ENCODE data around the gene FGFRL1. TPM values are rescaled to one million over a fixed set of nuclear protein-coding genes. Genes with fewer than 3 reads are reported as not detected.

Gene FGFRL1
- total RNA-seq, 1 experiment from 2014 or later: 59.5 TPM

GRCh38 chr4:1023895-1024740 is 12.7 kb downstream of the FGFRL1 start:
- no TSS peak for BruUV-seq (replicated peaks)
- no peak overlapping the region for H3K4me3 ChIP-seq
- no peaks in the 10 kb centered on the region for H3K4me1 ChIP-seq (replicated peaks; ENCODE audit: insufficient read depth)
- CTCF ChIA-PET: no interaction called here
- no peak overlapping the region for H2AFZ ChIP-seq
- intact Hi-C loops (cut with micrococcal nuclease; ENCODE audit: unreplicated experiment): no loop called here
- H3K27ac ChIP-seq: no peak overlapping the region
- H4K20me1 ChIP-seq (ENCODE audit: insufficient read depth): peaks cover 7% of the 10 kb centered on the region; the same call in 1 of the 2 replicates
- H3F3A ChIP-seq (ENCODE audit: insufficient read depth, low read depth): peaks cover 20% of the 10 kb centered on the region; the same call in 1 of the 2 replicates
- DNase-seq: no peak
- POLR2A ChIA-PET (ENCODE audit: unreplicated experiment): no interaction called here
- no peaks in the 10 kb centered on the region for H3K9me2 ChIP-seq (ENCODE audit: insufficient read depth)
- no peak overlapping the region for H3K4me2 ChIP-seq
- no peak for TF ChIP-seq EZH2 (IDR thresholded peaks at IDR 0.05; ENCODE audit: low read depth)
- no peak for TF ChIP-seq CTCF (conservative IDR thresholded peaks at IDR 0.05)
- H3K79me2 ChIP-seq (ENCODE audit: low read depth): no peaks in the 10 kb centered on the region
- H3K36me3 ChIP-seq (ENCODE audit: low read depth): no peaks in the 10 kb centered on the region
- no peaks in the 10 kb centered on the region for H3K9me3 ChIP-seq (ENCODE audit: insufficient read depth, low read depth)
- H3K27me3 ChIP-seq (ENCODE audit: insufficient read depth, low read depth): no peaks in the 10 kb centered on the region

- no peaks in the 10 kb centered on the region for H3K9me2 ChIP-seq (ENCODE audit: insufficient read depth)
- no peaks in the 10 kb centered on the region for H3K4me1 ChIP-seq (replicated peaks; ENCODE audit: insufficient read depth)
- no peak overlapping the region for H2AFZ ChIP-seq
- H3K27ac ChIP-seq: no peak overlapping the region
- H3K9me3 ChIP-seq (ENCODE audit: insufficient read depth, low read depth): no peaks in the 10 kb centered on the region
- ChIA-PET POLR2A (ENCODE audit: unreplicated experiment) (no interaction called here), CTCF (no interaction called here)
- no peak overlapping the region for H3K4me2 ChIP-seq
- no peaks in the 10 kb centered on the region for H3K79me2 ChIP-seq (ENCODE audit: low read depth)
- intact Hi-C loops (cut with micrococcal nuclease; ENCODE audit: unreplicated experiment): no loop called here
- TF ChIP-seq EZH2 (IDR thresholded peaks at IDR 0.05; ENCODE audit: low read depth) (no peak), CTCF (conservative IDR thresholded peaks at IDR 0.05) (no peak)
- H3K27me3 ChIP-seq (ENCODE audit: insufficient read depth, low read depth): no peaks in the 10 kb centered on the region
- no peak overlapping the region for H3K4me3 ChIP-seq
- no peak for DNase-seq
- BruUV-seq (replicated peaks): TSS peak; percentile 38
- H4K20me1 ChIP-seq (ENCODE audit: insufficient read depth): peaks cover 7% of the 10 kb centered on the region; the same call in 1 of the 2 replicates
- no peaks in the 10 kb centered on the region for H3K36me3 ChIP-seq (ENCODE audit: low read depth)
- peaks cover 20% of the 10 kb centered on the region; the same call in 1 of the 2 replicates for H3F3A ChIP-seq (ENCODE audit: insufficient read depth, low read depth)
These were observed 13.6 kb downstream of the FGFRL1 start for GRCh38 chr4:1024882-1025545.

- peaks cover 20% of the 10 kb centered on the region; the same call in 1 of the 2 replicates for H3F3A ChIP-seq (ENCODE audit: insufficient read depth, low read depth)
- no peaks in the 10 kb centered on the region for H3K4me1 ChIP-seq (replicated peaks; ENCODE audit: insufficient read depth)
- no peak overlapping the region for H3K4me2 ChIP-seq
- no peak overlapping the region for H2AFZ ChIP-seq
- ChIA-PET POLR2A (ENCODE audit: unreplicated experiment) (no interaction called here), CTCF (no interaction called here)
- H3K79me2 ChIP-seq (ENCODE audit: low read depth): no peaks in the 10 kb centered on the region
- H4K20me1 ChIP-seq (ENCODE audit: insufficient read depth): peaks cover 7% of the 10 kb centered on the region; the same call in 1 of the 2 replicates
- H3K9me2 ChIP-seq (ENCODE audit: insufficient read depth): no peaks in the 10 kb centered on the region
- no TSS peak for BruUV-seq (replicated peaks)
- TF ChIP-seq CTCF (conservative IDR thresholded peaks at IDR 0.05) (no peak), EZH2 (IDR thresholded peaks at IDR 0.05; ENCODE audit: low read depth) (no peak)
- no peaks in the 10 kb centered on the region for H3K36me3 ChIP-seq (ENCODE audit: low read depth)
- no peak overlapping the region for H3K27ac ChIP-seq
- no peaks in the 10 kb centered on the region for H3K9me3 ChIP-seq (ENCODE audit: insufficient read depth, low read depth)
- H3K27me3 ChIP-seq (ENCODE audit: insufficient read depth, low read depth): 0 out of 2 replicates have a peak, but pooled peaks cover 2% of the 10 kb centered on the region
- peak in 1 of 2 experiments; percentile 40 for DNase-seq
- H3K4me3 ChIP-seq: no peak overlapping the region
- intact Hi-C loops (cut with micrococcal nuclease; ENCODE audit: unreplicated experiment): no loop called here
These were observed 14.7 kb downstream of the FGFRL1 start for GRCh38 chr4:1026115-1026514.
